K562 treated with DMSO at 1 percent for 24 hours (cell line): ENCODE measurements around the gene LRRC9. TPM values are rescaled to one million over a fixed set of nuclear protein-coding genes. Genes with fewer than 3 reads are reported as not detected.

ENCODE experiments used
- total RNA-seq: library from RNA; unstranded; fragments of 300-600 nt; gene quantifications from 2 replicates; pipeline ENCODE4 v1.2.3, GENCODE V29; 2022; ENCODE audit warnings: low read depth; ENCODE audit not compliant: insufficient read depth

LRRC9 gene
- not detected in 2 replicates for total RNA-seq

DNA sequence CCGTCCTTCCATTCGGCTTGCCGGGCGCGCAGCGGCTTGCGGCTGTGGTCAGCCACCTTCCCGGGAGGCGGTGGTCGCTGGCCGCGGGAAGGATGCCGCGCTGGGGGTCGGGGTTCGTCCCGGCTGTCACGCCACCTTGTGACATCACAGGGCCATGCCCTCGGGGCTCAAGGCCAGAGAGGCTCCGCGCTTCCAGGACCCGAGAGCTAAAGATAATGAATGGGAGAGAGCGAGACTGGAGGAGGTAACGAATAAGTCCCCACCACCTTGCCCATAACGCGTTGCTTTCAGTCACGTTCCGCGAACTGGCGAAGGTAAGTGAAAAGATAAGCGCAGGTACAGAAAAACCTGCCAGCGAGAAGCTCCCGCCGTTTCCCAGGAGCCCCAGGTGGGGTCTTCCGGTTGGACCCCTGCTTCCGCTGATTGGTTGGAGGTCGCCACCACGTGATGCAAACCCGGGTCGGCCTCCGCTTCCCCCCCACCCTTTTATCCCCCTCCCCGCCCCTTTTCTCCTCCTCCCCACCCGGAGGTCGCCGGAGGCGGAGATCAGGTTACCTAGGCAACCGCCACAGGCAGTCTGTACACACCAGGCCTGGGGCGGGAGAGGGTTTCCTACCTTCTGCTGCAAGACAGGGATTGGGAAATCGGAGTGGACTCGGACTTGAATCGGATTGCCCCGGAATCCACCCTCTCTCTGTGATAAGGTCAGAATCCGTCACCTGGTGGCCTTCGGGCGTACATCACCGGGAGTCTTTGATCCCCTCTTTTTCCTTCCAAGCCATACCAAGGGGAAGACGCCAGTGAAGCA, at the start of gene LRRC9:
TSS of gene LRRC9 (plus strand) at position 575 of the 808 bp plus-strand sequence.

DNA sequence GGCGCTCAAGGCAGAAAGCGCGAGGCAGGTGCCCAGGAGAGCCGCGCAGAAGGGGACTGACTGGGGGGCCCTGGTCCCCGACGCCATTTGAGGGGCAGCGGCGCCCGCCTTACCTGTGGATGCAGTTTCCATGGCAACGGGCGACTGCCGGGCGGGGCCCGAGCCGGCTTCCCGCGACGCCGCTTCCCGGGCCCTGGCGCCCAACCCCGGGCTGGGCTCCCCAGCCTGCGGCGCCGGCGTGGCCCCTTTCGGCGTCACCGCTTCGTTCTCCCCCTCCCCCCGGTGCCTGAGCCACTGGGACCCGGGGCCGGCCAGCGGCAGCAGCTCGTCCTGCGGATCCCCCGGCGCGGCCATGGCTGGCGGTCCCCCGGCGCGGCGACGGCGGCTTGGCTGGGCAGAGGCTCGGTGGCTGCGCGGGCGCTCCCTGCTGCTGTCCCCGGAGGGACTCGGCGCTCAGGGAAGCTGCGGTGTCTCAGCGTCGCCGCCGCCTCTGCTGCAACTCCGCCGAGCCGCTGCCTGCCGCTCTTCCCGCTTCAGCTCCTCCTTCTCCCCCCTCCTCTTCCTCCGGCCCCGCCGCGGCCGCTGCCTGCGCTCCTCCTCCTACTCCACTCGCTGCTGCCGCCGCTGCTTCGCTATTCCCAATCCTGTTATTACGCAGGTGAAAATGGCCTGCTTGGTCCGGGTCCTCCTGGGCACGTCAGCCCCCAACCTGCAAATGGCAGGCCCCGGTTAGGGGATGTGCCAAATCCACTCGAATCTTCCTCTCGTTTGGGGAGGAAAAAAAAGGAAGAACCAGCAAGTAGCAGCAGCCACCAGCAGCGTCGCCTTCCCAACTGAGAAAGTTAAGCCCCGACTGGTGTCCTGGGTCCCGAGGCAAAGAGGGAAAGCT, 49.4 kb upstream of the LRRC9 start, which contains the start of gene RTN1:
TSS of gene RTN1 (minus strand) at position 500 of the 889 bp plus-strand sequence. CDS start at position 354, 146 bp downstream.

DNA sequence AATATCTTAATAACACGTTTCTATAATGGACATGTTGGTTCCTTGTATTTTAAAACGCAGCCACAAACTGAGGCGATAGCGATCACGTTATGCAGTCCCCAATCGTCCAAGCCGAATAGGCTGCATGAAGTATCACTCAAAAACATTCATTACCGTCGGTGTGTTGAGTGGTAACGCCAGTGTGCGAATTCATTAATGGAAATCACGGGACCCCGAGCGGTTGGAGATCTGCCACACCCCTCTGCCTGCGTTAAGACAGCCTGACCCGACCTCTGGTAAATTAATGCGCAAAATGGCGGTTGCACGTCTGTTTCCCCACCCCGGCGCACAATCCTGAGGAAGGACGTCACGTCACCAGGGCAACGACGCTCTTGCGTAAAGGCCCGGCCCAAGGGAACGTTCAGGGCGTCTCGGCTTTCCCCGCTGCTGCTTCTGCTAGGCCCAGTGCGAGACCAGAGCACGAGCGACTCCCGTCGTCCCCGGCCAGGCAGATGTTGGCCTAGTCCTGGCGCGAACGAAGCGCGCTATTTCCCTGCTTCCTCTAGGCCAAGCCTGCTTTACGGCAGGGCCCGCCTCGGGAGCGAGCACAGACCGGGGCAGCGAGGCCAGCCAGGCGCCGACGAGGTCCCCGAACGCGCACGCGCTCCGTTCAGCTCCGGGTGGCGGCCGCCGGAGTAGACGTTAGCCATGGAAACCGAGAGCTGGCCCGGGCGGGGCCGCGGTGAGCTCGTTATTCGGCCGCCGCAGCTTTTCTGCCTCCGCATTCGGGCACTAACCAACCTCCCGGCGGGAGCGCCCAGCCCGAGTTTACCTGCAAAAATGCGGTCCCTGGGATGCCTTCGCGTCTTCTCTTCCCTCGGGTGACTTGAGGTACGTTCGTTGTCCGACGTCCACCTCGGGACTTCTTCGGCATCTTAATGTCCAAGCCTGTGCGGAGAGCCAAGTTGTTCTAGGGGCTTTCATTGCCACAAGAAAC, 171.9 kb downstream of the LRRC9 start, which contains the start of gene PCNX4:
TSS of gene PCNX4 (plus strand) at position 374 of the 976 bp plus-strand sequence. CDS start 15,716 bp downstream, outside the sequence.

Other genes with a start within 250 kb of the LRRC9 start
- gene RTN1, start 49.4 kb upstream of the LRRC9 start, total RNA-seq: not detected in 2 replicates
- gene PCNX4, start 171.8 kb downstream of the LRRC9 start, total RNA-seq: 5.5 and 7.8 TPM in 2 replicates
- 25.8 and 28.5 TPM in 2 replicates for gene DHRS7, start 245.3 kb downstream of the LRRC9 start, total RNA-seq